LNCaP clone FGC (cell line): ENCODE measurements around the gene CATSPER4.
A peak's percentile ranks its signal among the peaks of the same experiment; 100 is the strongest.

Experiments used
- DNase-seq: peaks from one replicate; pipeline ENCODE4 v3.0.0-alpha.2; 2011; ENCODE audit warnings: low read depth
- H3K4me3 ChIP-seq: 2 replicates; pipeline ENCODE4 v1.5.1; 2011; ENCODE audit warnings: mild to moderate bottlenecking, low read depth, low read length, control low read depth
- TF ChIP-seq, protein P1 (sequence below): IDR thresholded peaks from 2 replicates; pipeline ENCODE4 v1.5.1; 2012; ENCODE audit warnings: mild to moderate bottlenecking; ENCODE audit not compliant: control insufficient read depth, insufficient read depth; ENCODE audit errors: extremely low read depth

The CATSPER4 gene

DNA sequence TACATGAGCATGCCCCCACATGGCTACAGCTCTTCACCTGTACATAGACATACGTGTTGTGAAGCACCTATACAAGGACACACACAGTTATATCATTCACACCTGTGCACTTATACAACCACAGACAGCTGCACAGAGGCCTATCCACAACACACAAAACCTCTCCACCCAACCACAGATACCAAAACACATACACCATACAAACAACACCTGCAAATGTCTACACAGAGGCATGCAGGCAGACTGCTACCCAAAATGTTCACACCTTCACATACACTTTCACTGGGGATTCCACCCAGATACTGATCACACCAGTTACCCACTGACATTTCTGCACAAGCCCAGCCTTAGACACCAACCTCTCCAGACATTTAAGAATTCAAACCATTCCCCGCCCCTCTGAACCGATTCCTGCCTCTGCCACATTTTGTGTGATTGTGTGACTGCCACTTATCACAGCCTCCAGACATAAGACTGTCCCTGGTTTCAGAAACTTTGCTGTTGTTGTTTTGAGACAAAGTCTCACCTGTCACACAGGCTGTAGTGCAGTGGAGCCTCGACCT lies 23.6 kb upstream of the CATSPER4 start:
- DNase-seq = no peak
- TF ChIP-seq, protein P1, sequence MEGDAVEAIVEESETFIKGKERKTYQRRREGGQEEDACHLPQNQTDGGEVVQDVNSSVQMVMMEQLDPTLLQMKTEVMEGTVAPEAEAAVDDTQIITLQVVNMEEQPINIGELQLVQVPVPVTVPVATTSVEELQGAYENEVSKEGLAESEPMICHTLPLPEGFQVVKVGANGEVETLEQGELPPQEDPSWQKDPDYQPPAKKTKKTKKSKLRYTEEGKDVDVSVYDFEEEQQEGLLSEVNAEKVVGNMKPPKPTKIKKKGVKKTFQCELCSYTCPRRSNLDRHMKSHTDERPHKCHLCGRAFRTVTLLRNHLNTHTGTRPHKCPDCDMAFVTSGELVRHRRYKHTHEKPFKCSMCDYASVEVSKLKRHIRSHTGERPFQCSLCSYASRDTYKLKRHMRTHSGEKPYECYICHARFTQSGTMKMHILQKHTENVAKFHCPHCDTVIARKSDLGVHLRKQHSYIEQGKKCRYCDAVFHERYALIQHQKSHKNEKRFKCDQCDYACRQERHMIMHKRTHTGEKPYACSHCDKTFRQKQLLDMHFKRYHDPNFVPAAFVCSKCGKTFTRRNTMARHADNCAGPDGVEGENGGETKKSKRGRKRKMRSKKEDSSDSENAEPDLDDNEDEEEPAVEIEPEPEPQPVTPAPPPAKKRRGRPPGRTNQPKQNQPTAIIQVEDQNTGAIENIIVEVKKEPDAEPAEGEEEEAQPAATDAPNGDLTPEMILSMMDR = no peak
- H3K4me3 ChIP-seq = no peak overlapping the region

DNA sequence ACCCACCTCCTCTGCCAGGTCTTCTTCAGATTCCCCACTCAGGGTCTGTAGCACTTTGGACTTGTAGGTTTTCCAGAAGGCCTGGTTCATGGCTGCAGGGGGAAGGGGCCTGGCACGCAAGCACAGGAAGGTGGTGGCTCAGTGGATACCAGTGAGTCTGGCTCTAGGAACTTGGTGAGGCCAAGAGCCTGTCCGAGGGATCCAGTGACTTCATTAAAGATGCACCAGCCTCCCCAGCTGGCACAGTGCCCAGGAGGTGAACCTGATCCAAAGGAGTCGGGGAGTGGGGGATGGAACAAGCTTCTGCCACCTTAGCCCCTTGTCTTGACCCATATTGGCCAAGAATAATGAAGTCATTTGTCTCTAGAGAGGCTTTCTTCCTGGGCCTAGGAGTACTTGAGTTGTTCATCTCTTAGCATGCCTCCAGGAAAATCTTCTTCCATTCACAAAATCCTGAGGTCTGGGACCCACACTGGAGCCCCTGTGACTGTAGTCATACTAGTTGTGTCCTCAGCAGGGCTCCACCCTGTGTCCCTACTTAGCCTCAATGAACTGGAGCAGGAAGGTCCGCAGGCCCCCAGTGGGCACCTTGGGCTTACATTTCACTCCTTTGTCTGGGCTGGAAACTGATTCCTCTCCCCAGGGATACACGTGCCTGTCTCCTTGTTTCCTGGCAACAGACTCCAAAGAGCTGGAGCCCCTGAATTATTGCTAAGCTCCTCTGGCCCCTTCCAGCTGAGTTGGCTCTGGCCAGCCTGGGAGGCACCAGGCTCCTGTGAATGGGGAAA lies 21.8 kb upstream of the CATSPER4 start, which contains the start of gene C1orf232:
TSS of gene C1orf232 (minus strand) at position 554 of the 788 bp plus-strand sequence. CDS start at position 90, 464 bp downstream.
- TF ChIP-seq, protein P1 = no peak
- DNase-seq = no peak

DNA sequence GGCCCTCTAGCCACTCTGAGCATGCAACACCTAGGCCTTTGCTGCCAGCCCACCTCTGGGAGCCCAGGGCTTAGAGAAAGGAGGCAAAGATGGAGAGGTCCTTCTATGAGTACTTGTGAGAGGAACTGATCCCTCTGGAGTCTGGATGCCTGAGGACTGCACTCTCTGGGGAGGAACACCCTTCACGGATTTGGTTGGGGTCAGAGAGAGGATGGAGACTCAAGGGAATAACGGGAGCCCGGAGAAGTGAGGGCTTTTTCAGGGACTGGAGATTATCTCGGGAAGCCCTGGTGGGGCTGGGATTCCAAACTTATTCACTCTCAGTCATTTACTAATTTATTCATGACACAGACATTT lies 21.2 kb upstream of the CATSPER4 start:
- no peak for DNase-seq
- peak overlapping the region; percentile 78 for H3K4me3 ChIP-seq
- TF ChIP-seq, protein P1 = no peak

More for the DNA sequence above, 21.8 kb upstream of the CATSPER4 start, which contains the start of gene C1orf232:
- H3K4me3 ChIP-seq = peak within 1 kb of the TSS; percentile 78

DNA sequence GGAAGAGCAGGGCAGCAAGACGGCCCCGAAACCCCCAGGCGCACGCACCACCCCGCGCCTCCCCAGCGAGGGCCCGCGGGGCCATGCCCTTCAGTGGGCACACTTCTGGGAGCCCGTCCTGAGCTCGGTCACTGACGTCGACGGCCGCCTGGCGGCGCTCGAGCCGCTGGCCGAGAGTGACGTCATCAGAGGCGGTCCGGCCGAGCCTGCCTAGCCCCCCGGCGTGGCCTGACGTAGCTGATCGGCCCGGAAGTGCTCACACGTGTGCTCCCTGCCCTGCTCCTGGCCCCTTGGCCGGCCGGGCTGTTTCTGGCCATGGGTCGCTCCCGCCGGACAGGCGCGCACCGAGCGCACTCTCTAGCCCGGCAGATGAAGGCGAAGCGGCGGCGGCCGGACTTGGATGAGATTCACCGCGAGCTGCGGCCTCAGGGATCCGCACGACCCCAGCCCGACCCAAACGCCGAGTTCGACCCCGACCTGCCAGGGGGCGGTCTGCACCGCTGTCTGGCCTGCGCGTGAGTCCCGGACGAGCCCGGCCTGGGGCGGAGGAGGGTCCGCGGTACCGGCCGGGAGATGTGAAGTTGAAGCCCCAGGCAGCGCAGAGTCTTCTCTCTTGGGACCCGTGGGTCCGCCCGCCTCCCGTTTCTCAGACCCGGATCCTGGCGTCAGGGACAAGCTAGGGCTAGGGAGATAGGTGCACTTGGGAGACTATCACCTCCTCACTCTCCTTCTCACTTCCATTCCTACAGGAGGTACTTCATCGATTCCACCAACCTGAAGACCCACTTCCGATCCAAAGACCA lies 20.5 kb upstream of the CATSPER4 start, which contains the start of gene ZNF593:
TSS of gene ZNF593 (plus strand) at position 240 of the 803 bp plus-strand sequence. CDS start at position 316, 76 bp downstream.
- peak within 1 kb of the TSS; percentile 78 for H3K4me3 ChIP-seq
- peak; percentile 39 for DNase-seq
- TF ChIP-seq, protein P1 = peak; percentile 80

DNA sequence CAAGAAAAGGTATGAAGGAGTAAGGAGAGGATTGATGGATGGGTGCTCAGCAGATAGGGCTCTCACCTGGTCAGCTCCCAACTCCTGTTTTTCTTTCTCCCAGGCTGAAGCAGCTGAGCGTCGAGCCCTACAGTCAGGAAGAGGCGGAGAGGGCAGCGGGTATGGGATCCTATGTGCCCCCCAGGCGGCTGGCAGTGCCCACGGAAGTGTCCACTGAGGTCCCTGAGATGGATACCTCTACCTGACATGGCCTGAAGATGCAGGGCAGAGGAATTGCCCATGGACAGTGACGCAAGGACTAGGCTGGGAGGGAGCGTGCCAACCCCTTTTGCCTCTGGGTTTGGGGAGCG lies 20.0 kb upstream of the CATSPER4 start:
- DNase-seq = no peak
- H3K4me3 ChIP-seq = peak overlapping the region; percentile 78

DNA sequence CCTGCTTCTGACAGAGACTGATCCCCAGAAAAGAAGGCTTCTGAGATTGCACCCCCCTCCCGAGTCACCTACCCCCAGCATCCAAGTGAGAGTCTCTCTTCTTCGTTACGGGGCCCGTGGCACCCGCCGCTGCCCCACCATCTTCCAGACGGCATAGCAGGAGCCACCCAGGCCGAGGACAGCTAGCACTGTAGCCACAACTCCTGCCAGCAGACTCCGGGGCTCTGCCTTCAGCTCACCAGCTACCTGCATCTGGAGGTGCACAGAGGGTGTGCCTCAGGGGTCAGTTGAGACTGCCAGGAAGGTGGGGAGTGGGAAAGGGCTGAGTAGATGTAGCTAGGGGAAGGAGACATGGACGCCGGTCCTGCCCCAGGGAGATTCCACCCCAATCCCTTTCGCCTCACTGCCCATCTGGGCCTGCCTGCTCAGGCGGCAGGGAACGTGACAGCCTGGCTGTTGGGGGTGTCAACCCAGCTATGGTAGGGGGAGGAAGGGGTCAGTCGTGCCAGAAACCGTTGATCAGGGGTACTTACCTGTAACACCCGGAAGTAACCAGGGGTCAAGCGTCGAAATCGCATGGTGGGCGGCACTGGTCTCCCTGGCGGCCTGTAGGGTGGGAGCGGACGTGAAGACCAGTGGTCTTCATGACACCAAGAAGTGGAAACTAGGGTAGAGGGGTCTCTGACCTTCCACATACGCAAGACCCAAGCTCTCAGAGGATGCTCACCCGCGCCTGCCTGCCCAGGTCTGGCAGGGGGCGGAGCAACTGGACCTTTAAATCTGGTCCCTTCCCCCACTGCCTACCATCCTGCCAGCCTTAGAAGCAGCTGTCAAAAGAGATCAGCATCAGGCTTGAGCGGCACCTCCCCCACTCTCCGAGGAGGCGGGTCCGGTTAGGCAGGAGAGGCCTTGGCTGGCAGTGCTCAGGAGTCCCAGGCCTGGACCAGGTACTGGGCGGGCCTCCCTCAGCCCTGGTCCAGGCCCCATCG lies 19.0 kb upstream of the CATSPER4 start, which contains the start of gene ZNF593OS:
TSS of gene ZNF593OS (minus strand) at position 749 of the 989 bp plus-strand sequence. CDS start at position 578, 171 bp downstream.
- TF ChIP-seq, protein P1 = no peak
- DNase-seq = no peak
- H3K4me3 ChIP-seq = peak within 1 kb of the TSS; percentile 78

More for the DNA sequence above, 20.0 kb upstream of the CATSPER4 start:
- TF ChIP-seq, protein P1 = no peak
